GM18909 (cell line): Measurements from ENCODE around the gene ARSI.
"Not testable (repeated sequence)": the region's sequence is repeated elsewhere in the genome, so short reads cannot be mapped to it uniquely, and the experiment has no call there.

ENCODE experiments used
- ATAC-seq: cut with Tn5 transposase; IDR thresholded peaks from one replicate; pipeline ENCODE4 v1.9.1; 2021; ENCODE audit warnings: mild to moderate bottlenecking; ENCODE audit not compliant: unreplicated experiment, poor library complexity

Gene ARSI

GRCh38 chr5:150252489-150252888, 50.2 kb downstream of the ARSI start:
- ATAC-seq, result no peak

- ATAC-seq, result no peak
Observed at GRCh38 chr5:150251504-150251903, 51.2 kb downstream of the ARSI start.

GRCh38 chr5:150249744-150250143, 53.0 kb downstream of the ARSI start:
- no peak for ATAC-seq

GRCh38 chr5:150248946-150249345, 53.8 kb downstream of the ARSI start:
- ATAC-seq, result no peak

GRCh38 chr5:150248493-150248892, 54.2 kb downstream of the ARSI start:
- ATAC-seq, result not testable (repeated sequence)

GRCh38 chr5:150247726-150248125, 55.0 kb downstream of the ARSI start:
- no peak for ATAC-seq

GRCh38 chr5:150246835-150247234, 55.9 kb downstream of the ARSI start:
- ATAC-seq, result no peak

- ATAC-seq, result no peak
Observed at GRCh38 chr5:150246429-150246828, 56.3 kb downstream of the ARSI start.
